Activated CD8-positive, alpha-beta T cell treated with anti-CD3 and anti-CD28 coated beads for 36 hours (primary cell): ENCODE measurements around the gene FAM13A. TPM values are rescaled to one million over a fixed set of nuclear protein-coding genes. Genes with fewer than 3 reads are reported as not detected.

ENCODE experiments used
- ATAC-seq: fragments of 200-7000 bp; cut with Tn5 transposase; one replicate; pipeline ENCODE4 v1.10.0; 2021; ENCODE audit warnings: mild to moderate bottlenecking, moderate library complexity
- CTCF ChIA-PET: fragments of 350-600 bp; sonication (Branson Sonifier 250); formaldehyde crosslinking; loops from one replicate; lab custom pipeline; 2021; ENCODE audit warnings: antibody characterized with exemption; lab: Charles Lee
- POLR2A ChIA-PET: fragments of 350-600 bp; sonication (Branson Sonifier 250); formaldehyde crosslinking; loops from one replicate; lab custom pipeline; 2021; ENCODE audit warnings: antibody characterized with exemption; lab: Charles Lee
- DNase-seq: peaks from one replicate; pipeline ENCODE4 v3.0.0-alpha.2; 2020
- H3K27ac Mint-ChIP-seq: one replicate; pipeline ENCODE4 v1.8.0; 2021; ENCODE audit warnings: mild to moderate bottlenecking, mixed read lengths
- H3K27me3 Mint-ChIP-seq: one replicate; pipeline ENCODE4 v1.8.0; 2021; ENCODE audit warnings: mixed read lengths
- H3K36me3 Mint-ChIP-seq: one replicate; pipeline ENCODE4 v1.8.0; 2021; ENCODE audit warnings: low read depth, mixed read lengths
- H3K4me1 Mint-ChIP-seq: one replicate; pipeline ENCODE4 v1.8.0; 2021; ENCODE audit warnings: low read depth, mixed read lengths
- H3K4me3 Mint-ChIP-seq: one replicate; pipeline ENCODE4 v1.8.0; 2021; ENCODE audit warnings: mild to moderate bottlenecking, moderate library complexity, mixed read lengths
- H3K9me3 Mint-ChIP-seq: one replicate; pipeline ENCODE4 v1.8.0; 2021; ENCODE audit warnings: mixed read lengths
- CTCF ChIP-seq: fragments of 200-600 bp; IDR thresholded peaks from one replicate; pipeline ENCODE4 v1.8.0; 2022; ENCODE audit warnings: antibody characterized with exemption, mild to moderate bottlenecking
- intact Hi-C: fragments of 100-400 bp; cut with micrococcal nuclease; formaldehyde crosslinking; loops from one replicate; pipeline ENCODE4 v1.10.0; 2022
- total RNA-seq, 2 experiments: library from RNA; stranded (reverse); gene quantifications; one replicate each; pipeline ENCODE4 v1.2.3, GENCODE V29; 2021

FAM13A gene
- total RNA-seq, 2 experiments from 2014 or later = 4.5 to 6.0 TPM

- no peak for TF ChIP-seq CTCF
- no peak overlapping the region for H3K27ac Mint-ChIP-seq
- intact Hi-C loops = no loop called here
- no peaks in the 10 kb centered on the region for H3K36me3 Mint-ChIP-seq
- H3K4me1 Mint-ChIP-seq = no peaks in the 10 kb centered on the region
- DNase-seq = no peak
- no peak for ATAC-seq
- no peaks in the 10 kb centered on the region for H3K27me3 Mint-ChIP-seq
- H3K9me3 Mint-ChIP-seq = no peaks in the 10 kb centered on the region
- ChIA-PET POLR2A (interaction anchor here (0.9 kb wide), 1 partner anchor 17 kb away, joined by 4 read pairs; no protein-coding TSS in a partner anchor), CTCF (interaction anchor here (1.2 kb wide), 1 partner anchor 9 kb away, joined by 3 read pairs; no protein-coding TSS in a partner anchor)
- H3K4me3 Mint-ChIP-seq = no peak overlapping the region
These were observed 245.1 kb downstream of the FAM13A start for GRCh38 chr4:88811904-88812303.

GRCh38 chr4:88810325-88810724, 246.7 kb downstream of the FAM13A start:
- no peaks in the 10 kb centered on the region for H3K9me3 Mint-ChIP-seq
- CTCF ChIA-PET = interaction anchor here (1.0 to 2.5 kb wide), 3 partner anchors 8 to 295 kb away, joined by 3 to 9 read pairs (median 6); no protein-coding TSS in a partner anchor
- no peaks in the 10 kb centered on the region for H3K4me1 Mint-ChIP-seq
- H3K27ac Mint-ChIP-seq = no peak overlapping the region
- no peak for TF ChIP-seq CTCF
- DNase-seq = no peak
- H3K4me3 Mint-ChIP-seq = no peak overlapping the region
- intact Hi-C loops = no loop called here
- H3K36me3 Mint-ChIP-seq = no peaks in the 10 kb centered on the region
- no peak for ATAC-seq
- H3K27me3 Mint-ChIP-seq = no peaks in the 10 kb centered on the region
- POLR2A ChIA-PET = no interaction called here

DNA sequence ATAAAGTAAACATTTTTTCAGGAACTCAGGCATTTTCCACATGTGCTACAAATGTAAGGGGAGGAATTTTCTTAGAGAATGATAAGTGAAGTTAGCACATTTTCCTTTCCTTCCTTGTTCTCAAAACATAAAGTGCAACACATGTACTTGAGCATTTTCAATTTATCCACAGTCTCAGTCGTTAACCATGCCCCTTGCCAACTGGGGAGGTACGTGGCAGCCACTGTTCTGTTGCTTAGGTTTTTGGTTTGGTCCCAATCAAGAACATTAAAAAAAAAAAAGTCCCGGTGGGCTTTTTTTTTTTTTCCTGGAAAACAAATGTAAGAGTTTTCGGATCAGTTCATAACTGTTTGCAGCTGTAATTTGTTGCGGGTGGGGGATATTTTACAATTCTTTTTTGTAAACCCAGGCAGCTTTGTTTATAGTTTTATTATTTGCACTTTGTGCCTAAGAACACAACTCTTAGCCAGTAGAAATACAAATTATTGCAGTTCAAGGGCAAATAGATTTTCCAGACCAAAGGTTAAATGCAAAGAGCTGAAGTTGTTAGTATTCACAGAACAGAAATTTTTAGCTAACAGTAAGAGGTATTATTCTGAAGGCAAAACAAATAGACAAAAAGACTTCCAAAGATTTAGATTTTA, 247.3 kb downstream of the FAM13A start:
- H3K4me1 Mint-ChIP-seq = peaks cover 1% of the 10 kb centered on the region
- no peak for TF ChIP-seq CTCF
- H3K4me3 Mint-ChIP-seq = no peak overlapping the region
- intact Hi-C loops = no loop called here
- H3K36me3 Mint-ChIP-seq = no peaks in the 10 kb centered on the region
- DNase-seq (no peak), ATAC-seq (no peak)
- CTCF ChIA-PET = interaction anchor here (1.0 to 2.5 kb wide), 3 partner anchors 9 to 295 kb away, joined by 3 to 9 read pairs (median 6); no protein-coding TSS in a partner anchor
- POLR2A ChIA-PET = no interaction called here
- no peaks in the 10 kb centered on the region for H3K27me3 Mint-ChIP-seq
- H3K9me3 Mint-ChIP-seq = no peaks in the 10 kb centered on the region
- H3K27ac Mint-ChIP-seq = no peak overlapping the region

- Mint-ChIP-seq H3K27me3 (no peaks in the 10 kb centered on the region), H3K27ac (no peak overlapping the region), H3K9me3 (no peaks in the 10 kb centered on the region), H3K4me3 (no peak overlapping the region), H3K4me1 (peaks cover 6% of the 10 kb centered on the region), H3K36me3 (no peaks in the 10 kb centered on the region)
- TF ChIP-seq CTCF = no peak
- ATAC-seq = no peak
- intact Hi-C loops = no loop called here
- ChIA-PET CTCF (interaction anchor here (2.1 to 2.5 kb wide), 2 partner anchors 10 to 215 kb away, joined by 6 to 9 read pairs; no protein-coding TSS in a partner anchor), POLR2A (no interaction called here)
- DNase-seq = no peak
These were observed 247.9 kb downstream of the FAM13A start for GRCh38 chr4:88809101-88809500.

- ATAC-seq = no peak
These were observed 249.5 kb downstream of the FAM13A start for GRCh38 chr4:88807499-88807898.

More at GRCh38 chr4:88807499-88807898, 249.5 kb downstream of the FAM13A start:
- H3K27ac Mint-ChIP-seq = no peak overlapping the region
- no peaks in the 10 kb centered on the region for H3K36me3 Mint-ChIP-seq
- DNase-seq = no peak
- peaks cover 11% of the 10 kb centered on the region for H3K4me1 Mint-ChIP-seq
- intact Hi-C loops = no loop called here
- no peaks in the 10 kb centered on the region for H3K27me3 Mint-ChIP-seq
- no peak for TF ChIP-seq CTCF
- H3K4me3 Mint-ChIP-seq = no peak overlapping the region
- POLR2A ChIA-PET = interaction anchor here (1.0 kb wide), 1 partner anchor 58 kb away, joined by 4 read pairs; no protein-coding TSS in a partner anchor
- H3K9me3 Mint-ChIP-seq = no peaks in the 10 kb centered on the region
- CTCF ChIA-PET = interaction anchor here (1.2 to 2.5 kb wide), 2 partner anchors 11 to 216 kb away, joined by 4 to 9 read pairs; no protein-coding TSS in a partner anchor
